HepG2 (cell line): ENCODE data around the gene NEU1. TPM values are rescaled to one million over a fixed set of nuclear protein-coding genes. Genes with fewer than 3 reads are reported as not detected.
A peak's percentile ranks its signal among the peaks of the same experiment; 100 is the strongest.

Source experiments
- ATAC-seq: fragments of 200-7000 bp; cut with Tn5 transposase; 3 replicates; pipeline ENCODE4 v1.9.1; 2020; ENCODE audit warnings: mild to moderate bottlenecking, moderate library complexity
- BruUV-seq: library from RNA; stranded (reverse); fragments of 400-500 nt; replicated peaks from 2 replicates; lab custom pipeline; 2021; lab: Mats Ljungman, UMichigan
- CTCF ChIA-PET: fragments of 300-600 bp; formaldehyde crosslinking; extraction: SDS; loops from one replicate; lab custom pipeline; 2021; ENCODE audit warnings: low total read pairs, inconsistent platforms, low intra/inter-chr PET ratio; lab: Yijun Ruan, JAX
- POLR2A ChIA-PET: fragments of 350-600 bp; sonication (Branson Sonifier 250); formaldehyde crosslinking; loops from one replicate; lab custom pipeline; 2020; ENCODE audit warnings: antibody characterized with exemption, inconsistent platforms; lab: Yijun Ruan, JAX
- DNase-seq: peaks from one replicate; pipeline ENCODE4 v3.0.0-alpha.2; 2015; ENCODE audit warnings: low spot score
- FAIRE-seq: peaks from 3 replicates; lab custom pipeline; 2011; peaks lifted over from hg19 to GRCh38; lab: Jason Lieb, UNC
- H2AFZ ChIP-seq: one replicate; pipeline ENCODE4 v1.6.1; 2011; ENCODE audit warnings: low read length, inconsistent platforms
- H3K27ac ChIP-seq: fragments of 300-600 bp; 3 replicates; pipeline ENCODE4 v1.8.0; 2011; ENCODE audit warnings: mixed run types, mild to moderate bottlenecking, mixed read lengths, low read length, inconsistent platforms; ENCODE audit not compliant: insufficient read depth; ENCODE audit errors: extremely low read length
- H3K27me3 ChIP-seq, 2 experiments: fragments of 200-600 bp in 1 of 2; 2 replicates in 1 of 2; 3 replicates in 1 of 2; pipeline versions ENCODE4 v1.6.0 to v1.8.0; 2011; ENCODE audit warnings: low read length in 2 of 2, mild to moderate bottlenecking in 2 of 2, moderate library complexity in 2 of 2, inconsistent platforms in 1 of 2; ENCODE audit not compliant: insufficient read depth in 2 of 2, control insufficient read depth in 1 of 2
- H3K36me3 ChIP-seq, 2 experiments: fragments of 200-600 bp in 1 of 2; replicated peaks in 1 of 2; 2 replicates in 1 of 2; 3 replicates in 1 of 2; pipeline versions ENCODE4 v1.5.1 to v1.8.0; 2011; ENCODE audit warnings: low read length in 2 of 2, inconsistent platforms in 1 of 2; ENCODE audit not compliant: insufficient read depth in 2 of 2, control insufficient read depth in 1 of 2
- H3K4me1 ChIP-seq: 2 replicates; pipeline ENCODE4 v1.5.1; 2012; ENCODE audit warnings: low read length, inconsistent platforms; ENCODE audit not compliant: insufficient read depth
- H3K4me2 ChIP-seq: 2 replicates; pipeline ENCODE4 v1.6.0; 2011; ENCODE audit warnings: low read depth, low read length, inconsistent platforms
- H3K4me3 ChIP-seq, 3 experiments: fragments of 200-600 bp in 1 of 3; sonication (generic), shearing (Covaris generic) in 1 of 3; replicated peaks in 1 of 3; 2 replicates each; pipeline ENCODE4 v1.5.1; 2011 to 2016; ENCODE audit warnings: low read length in 3 of 3, inconsistent platforms in 2 of 3, low read depth in 2 of 3, mild to moderate bottlenecking in 2 of 3, control low read depth in 1 of 3, mixed read lengths in 1 of 3; ENCODE audit not compliant: insufficient read depth in 1 of 3
- H3K79me2 ChIP-seq: one replicate; pipeline ENCODE4 v1.6.1; 2011; ENCODE audit warnings: low read length, inconsistent platforms; ENCODE audit not compliant: insufficient read depth
- H3K9ac ChIP-seq: 2 replicates; pipeline ENCODE4 v1.6.0; 2011; ENCODE audit warnings: mild to moderate bottlenecking, low read depth, low read length, inconsistent platforms; ENCODE audit not compliant: insufficient read depth
- H3K9me3 ChIP-seq: 2 replicates; pipeline ENCODE4 v1.5.1; 2012; ENCODE audit warnings: mild to moderate bottlenecking, low read length
- H4K20me1 ChIP-seq: 2 replicates; pipeline ENCODE4 v1.6.0; 2011; ENCODE audit warnings: inconsistent platforms, mild to moderate bottlenecking, low read length, moderate library complexity; ENCODE audit not compliant: insufficient read depth
- ASH2L ChIP-seq: fragments of 300-600, 200-600 bp; sonication (generic); IDR thresholded peaks from 2 replicates; pipeline ENCODE4 v1.7.0; 2017; ENCODE audit warnings: low read depth, mild to moderate bottlenecking, moderate library complexity, mixed read lengths, low read length; ENCODE audit not compliant: insufficient read length
- FOXA1 ChIP-seq, 2 experiments: fragments of 450-650 bp in 1 of 2; sonication (generic) in 1 of 2; formaldehyde crosslinking in 1 of 2; IDR thresholded peaks; 2 replicates each; pipeline versions ENCODE4 v1.4.0 to v1.6.1; 2016 to 2020; ENCODE audit warnings: missing genetic modification reagents in 1 of 2
- GATAD2A ChIP-seq: IDR thresholded peaks from 2 replicates; pipeline ENCODE4 v1.6.1; 2016
- IRF2 ChIP-seq: IDR thresholded peaks from 2 replicates; pipeline ENCODE4 v1.6.1; 2018; ENCODE audit warnings: missing genetic modification reagents, missing compliant biosample characterization
- KAT8 ChIP-seq: IDR thresholded peaks from 2 replicates; pipeline ENCODE4 v1.6.1; 2016; ENCODE audit warnings: missing genetic modification reagents, missing compliant biosample characterization
- MAFK ChIP-seq, 2 experiments: IDR thresholded peaks in 1 of 2; conservative IDR thresholded peaks in 1 of 2; 2 replicates each; pipeline ENCODE4 v1.6.1; 2011; ENCODE audit warnings: improper control_type of control experiment in 2 of 2, low read length in 2 of 2
- NR0B2 ChIP-seq: sonication (generic); formaldehyde crosslinking; IDR thresholded peaks from 2 replicates; pipeline ENCODE4 v1.4.0; 2020; ENCODE audit warnings: mild to moderate bottlenecking, missing genetic modification reagents
- PPARG ChIP-seq: conservative IDR thresholded peaks from 2 replicates; pipeline ENCODE4 v1.6.1; 2016; ENCODE audit warnings: missing biosample characterization, missing genetic modification reagents
- SOX5 ChIP-seq: IDR thresholded peaks from 2 replicates; pipeline ENCODE4 v1.6.1; 2016; ENCODE audit warnings: borderline replicate concordance
- ZBTB7B ChIP-seq: sonication (generic); formaldehyde crosslinking; IDR thresholded peaks from 2 replicates; pipeline ENCODE4 v1.4.0; 2020; ENCODE audit warnings: missing genetic modification reagents
- ZNF143 ChIP-seq: sonication (generic); formaldehyde crosslinking; IDR thresholded peaks from 2 replicates; pipeline ENCODE4 v1.4.0; 2020; ENCODE audit warnings: missing genetic modification reagents
- ZNF34 ChIP-seq: sonication (generic); formaldehyde crosslinking; IDR thresholded peaks from 2 replicates; pipeline ENCODE4 v1.4.0; 2020; ENCODE audit warnings: mild to moderate bottlenecking, missing genetic modification reagents, borderline replicate concordance
- ZNF839 ChIP-seq: sonication (generic); formaldehyde crosslinking; IDR thresholded peaks from 2 replicates; pipeline ENCODE4 v1.4.0; 2020; ENCODE audit warnings: missing genetic modification reagents, mild to moderate bottlenecking, borderline replicate concordance
- in situ Hi-C: cut with HindIII; loops from 2 replicates; pipeline ENCODE4 v1.10.0; 2017; ENCODE audit warnings: low pct_unique_long_range_greater_than_20kb; ENCODE audit not compliant: extremely low pct_ligation_motif_present
- intact Hi-C: fragments of 100-400 bp; cut with micrococcal nuclease; formaldehyde crosslinking; loops from one replicate; pipeline ENCODE4 v1.10.0; 2022; ENCODE audit not compliant: unreplicated experiment
- polyA plus RNA-seq, 8 experiments: library from polyadenylated mRNA; depleted of rRNA in 3 of 8; stranded (reverse) in 7 of 8; unstranded in 1 of 8; fragments of >200 nt; fragmentation: Illumina TruSeq in 4 of 8; extraction: Trizol in 4 of 8; gene quantifications; 2 replicates each; pipeline versions ENCODE4 v1.2.1 to v1.2.3, GENCODE V29; 2011 to 2016; ENCODE audit warnings: low read depth in 4 of 8, missing spikeins in 1 of 8, mixed read lengths in 1 of 8; ENCODE audit not compliant: insufficient read depth in 1 of 8
- total RNA-seq, 5 experiments: library from RNA; depleted of rRNA; stranded (reverse); fragments of >200 nt; fragmentation: Illumina TruSeq; extraction: Trizol; gene quantifications; 2 replicates each; pipeline ENCODE4 v1.2.3, GENCODE V29; 2016; ENCODE audit warnings: low read depth in 1 of 5
- TF ChIP-seq, protein P1 (sequence below): sonication (generic); formaldehyde crosslinking; IDR thresholded peaks from 2 replicates; pipeline ENCODE4 v1.4.0; 2020; ENCODE audit warnings: missing genetic modification reagents
- TF ChIP-seq, protein P2 (sequence below): sonication (generic); formaldehyde crosslinking; IDR thresholded peaks from 2 replicates; pipeline ENCODE4 v1.4.0; 2020; ENCODE audit warnings: missing genetic modification reagents

The NEU1 gene
- total and polyA plus RNA-seq, 2 of the 13 experiments (the other 11 are each of a cell fraction or from before 2014, with no cell fraction given) = 215 to 297 TPM

GRCh38 chr6:31819871-31820299 lies 42.7 kb downstream of the NEU1 start:
- H3K9ac ChIP-seq = peak overlapping the region; percentile 66
- intact Hi-C loops = no loop called here
- BruUV-seq = no TSS peak
- H3K36me3 ChIP-seq = no peaks in the 10 kb centered on the region
- H3K4me1 ChIP-seq = peaks cover 46% of the 10 kb centered on the region
- H4K20me1 ChIP-seq = no peaks in the 10 kb centered on the region
- peak overlapping the region; percentile 76 for H3K4me2 ChIP-seq
- FAIRE-seq (no peak), ATAC-seq (peak; percentile 42), DNase-seq (peak; percentile 76)
- ChIA-PET POLR2A (interaction anchor here (0.7 to 6.9 kb wide), 15 partner anchors 12 to 168 kb away, joined by 3 to 66 read pairs (median 4); partner anchors contain the start of genes APOM, LSM2, VARS1 and VWA7), CTCF (no interaction called here)
- peak overlapping the region; percentile 86 for H3K27ac ChIP-seq
- in situ Hi-C loops = no loop called here
- H3K9me3 ChIP-seq = no peaks in the 10 kb centered on the region
- peak overlapping the region in 2 of 3 experiments; percentile 19 to 45; a peak in 3 of 6 replicates for H3K4me3 ChIP-seq
- peaks cover 27% of the 10 kb centered on the region for H3K79me2 ChIP-seq
- H3K27me3 ChIP-seq = no peaks in the 10 kb centered on the region
- H2AFZ ChIP-seq = no peak overlapping the region
- TF ChIP-seq, protein P1, sequence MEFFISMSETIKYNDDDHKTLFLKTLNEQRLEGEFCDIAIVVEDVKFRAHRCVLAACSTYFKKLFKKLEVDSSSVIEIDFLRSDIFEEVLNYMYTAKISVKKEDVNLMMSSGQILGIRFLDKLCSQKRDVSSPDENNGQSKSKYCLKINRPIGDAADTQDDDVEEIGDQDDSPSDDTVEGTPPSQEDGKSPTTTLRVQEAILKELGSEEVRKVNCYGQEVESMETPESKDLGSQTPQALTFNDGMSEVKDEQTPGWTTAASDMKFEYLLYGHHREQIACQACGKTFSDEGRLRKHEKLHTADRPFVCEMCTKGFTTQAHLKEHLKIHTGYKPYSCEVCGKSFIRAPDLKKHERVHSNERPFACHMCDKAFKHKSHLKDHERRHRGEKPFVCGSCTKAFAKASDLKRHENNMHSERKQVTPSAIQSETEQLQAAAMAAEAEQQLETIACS = 0 out of 2 replicates have a peak, but pooled peaks have one; percentile 23
- TF ChIP-seq ASH2L = peak; percentile 73
- TF ChIP-seq ZNF34 (CRISPR knock-in tag) = 0 out of 2 replicates have a peak, but pooled peaks have one; percentile 35
- TF ChIP-seq MAFK (conservative IDR thresholded peaks at IDR 0.05 in 1 of 2, IDR thresholded peaks at IDR 0.05 in 1 of 2; ENCODE audit: low read length in 2 of 2) = no peak
- TF ChIP-seq IRF2 (CRISPR knock-in tag) = peak; percentile 13; the same call in 1 of the 2 replicates
- TF ChIP-seq, protein P2, sequence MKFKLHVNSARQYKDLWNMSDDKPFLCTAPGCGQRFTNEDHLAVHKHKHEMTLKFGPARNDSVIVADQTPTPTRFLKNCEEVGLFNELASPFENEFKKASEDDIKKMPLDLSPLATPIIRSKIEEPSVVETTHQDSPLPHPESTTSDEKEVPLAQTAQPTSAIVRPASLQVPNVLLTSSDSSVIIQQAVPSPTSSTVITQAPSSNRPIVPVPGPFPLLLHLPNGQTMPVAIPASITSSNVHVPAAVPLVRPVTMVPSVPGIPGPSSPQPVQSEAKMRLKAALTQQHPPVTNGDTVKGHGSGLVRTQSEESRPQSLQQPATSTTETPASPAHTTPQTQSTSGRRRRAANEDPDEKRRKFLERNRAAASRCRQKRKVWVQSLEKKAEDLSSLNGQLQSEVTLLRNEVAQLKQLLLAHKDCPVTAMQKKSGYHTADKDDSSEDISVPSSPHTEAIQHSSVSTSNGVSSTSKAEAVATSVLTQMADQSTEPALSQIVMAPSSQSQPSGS (CRISPR knock-in tag) = 0 out of 2 replicates have a peak, but pooled peaks have one; percentile 2
- TF ChIP-seq KAT8 = no peak
- TF ChIP-seq FOXA1 (IDR thresholded peaks at IDR 0.05) = no peak
- TF ChIP-seq FOXA1 (CRISPR knock-in tag; IDR thresholded peaks at IDR 0.05) = peak; percentile 60
- TF ChIP-seq ZNF143 (CRISPR knock-in tag) = no peak
- peak; percentile 5; the same call in 1 of the 2 replicates for TF ChIP-seq SOX5 (CRISPR knock-in tag)
- TF ChIP-seq GATAD2A (CRISPR knock-in tag) = peak; percentile 67
- TF ChIP-seq ZBTB7B (CRISPR knock-in tag) = no peak; the same call in 1 of the 2 replicates
- no peak for TF ChIP-seq ZNF839 (CRISPR knock-in tag)
- TF ChIP-seq PPARG (CRISPR knock-in tag) = no peak; the same call in 1 of the 2 replicates
- no peak for TF ChIP-seq NR0B2
